ENCODE measurements around the gene RPL13.

DNA sequence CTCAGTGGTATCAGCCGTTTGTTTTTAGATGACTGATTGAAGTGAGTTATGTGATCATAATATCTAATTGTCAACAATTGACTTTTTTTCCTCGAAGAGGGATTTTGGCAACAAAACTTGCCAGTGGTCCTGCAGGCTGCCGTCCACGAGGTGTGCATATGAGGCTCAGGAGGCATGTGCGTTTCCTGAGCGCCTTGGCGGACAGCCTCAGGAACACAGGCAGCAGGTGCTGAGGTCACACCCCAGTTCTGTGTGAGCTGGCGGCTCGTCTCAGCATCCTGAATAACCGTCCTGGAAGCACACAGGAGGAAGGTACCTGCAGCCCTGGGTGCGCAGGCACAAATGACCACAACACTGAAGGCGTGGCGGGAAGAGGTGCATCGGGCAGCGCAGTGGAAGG lies 40.6 kb upstream of the RPL13 start:
- TF ChIP-seq, protein P1, sequence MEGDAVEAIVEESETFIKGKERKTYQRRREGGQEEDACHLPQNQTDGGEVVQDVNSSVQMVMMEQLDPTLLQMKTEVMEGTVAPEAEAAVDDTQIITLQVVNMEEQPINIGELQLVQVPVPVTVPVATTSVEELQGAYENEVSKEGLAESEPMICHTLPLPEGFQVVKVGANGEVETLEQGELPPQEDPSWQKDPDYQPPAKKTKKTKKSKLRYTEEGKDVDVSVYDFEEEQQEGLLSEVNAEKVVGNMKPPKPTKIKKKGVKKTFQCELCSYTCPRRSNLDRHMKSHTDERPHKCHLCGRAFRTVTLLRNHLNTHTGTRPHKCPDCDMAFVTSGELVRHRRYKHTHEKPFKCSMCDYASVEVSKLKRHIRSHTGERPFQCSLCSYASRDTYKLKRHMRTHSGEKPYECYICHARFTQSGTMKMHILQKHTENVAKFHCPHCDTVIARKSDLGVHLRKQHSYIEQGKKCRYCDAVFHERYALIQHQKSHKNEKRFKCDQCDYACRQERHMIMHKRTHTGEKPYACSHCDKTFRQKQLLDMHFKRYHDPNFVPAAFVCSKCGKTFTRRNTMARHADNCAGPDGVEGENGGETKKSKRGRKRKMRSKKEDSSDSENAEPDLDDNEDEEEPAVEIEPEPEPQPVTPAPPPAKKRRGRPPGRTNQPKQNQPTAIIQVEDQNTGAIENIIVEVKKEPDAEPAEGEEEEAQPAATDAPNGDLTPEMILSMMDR (IDR thresholded peaks at IDR 0.05), result no peak
- TF ChIP-seq POLR2A (IDR thresholded peaks at IDR 0.05), result no peak

Data from thyroid gland (tissue), 4 donors.